Stimulated activated CD4-positive, alpha-beta T cell treated with anti-CD3 and anti-CD28 coated beads, Interleukin-2, amount 100 ng/mL, for 4 hours (primary cell): ENCODE results near the gene KRTAP10-1.
A peak's percentile ranks its signal among the peaks of the same experiment; 100 is the strongest.

Experiments used
- DNase-seq: peaks from one replicate; pipeline ENCODE4 v3.0.0-alpha.2; 2020; ENCODE audit warnings: low read depth

KRTAP10-1 gene

GRCh38 chr21:44515359-44516165 is 24.4 kb downstream of the KRTAP10-1 start:
- no peak for DNase-seq

GRCh38 chr21:44514746-44515358 is 25.1 kb downstream of the KRTAP10-1 start:
- no peak for DNase-seq

- no peak for DNase-seq
These were observed 25.8 kb downstream of the KRTAP10-1 start for GRCh38 chr21:44514218-44514520.

- no peak for DNase-seq
These were observed 26.4 kb downstream of the KRTAP10-1 start for GRCh38 chr21:44513389-44514217.

GRCh38 chr21:44512496-44513388 is 27.3 kb downstream of the KRTAP10-1 start:
- DNase-seq, result no peak

GRCh38 chr21:44511938-44512275 is 28.1 kb downstream of the KRTAP10-1 start:
- no peak for DNase-seq

- no peak for DNase-seq
These were observed 28.6 kb downstream of the KRTAP10-1 start for GRCh38 chr21:44511219-44511937.

- DNase-seq, result peak; percentile 63
These were observed 29.3 kb downstream of the KRTAP10-1 start for GRCh38 chr21:44510508-44511218.

GRCh38 chr21:44510109-44510507 is 29.9 kb downstream of the KRTAP10-1 start:
- no peak for DNase-seq

GRCh38 chr21:44509539-44509938 is 30.5 kb downstream of the KRTAP10-1 start:
- no peak for DNase-seq

- DNase-seq, result no peak
These were observed 31.1 kb downstream of the KRTAP10-1 start for GRCh38 chr21:44508711-44509445.

- no peak for DNase-seq
These were observed 31.6 kb downstream of the KRTAP10-1 start for GRCh38 chr21:44508426-44508710.

GRCh38 chr21:44507673-44508425 is 32.1 kb downstream of the KRTAP10-1 start:
- DNase-seq, result no peak

GRCh38 chr21:44506279-44507255 is 33.4 kb downstream of the KRTAP10-1 start:
- DNase-seq, result no peak

- no peak for DNase-seq
These were observed 34.2 kb downstream of the KRTAP10-1 start for GRCh38 chr21:44505673-44506278.

- DNase-seq, result no peak
These were observed 36.0 kb downstream of the KRTAP10-1 start for GRCh38 chr21:44503901-44504399.
